ENCODE data around the gene SUPT4H1.

The SUPT4H1 gene

DNA sequence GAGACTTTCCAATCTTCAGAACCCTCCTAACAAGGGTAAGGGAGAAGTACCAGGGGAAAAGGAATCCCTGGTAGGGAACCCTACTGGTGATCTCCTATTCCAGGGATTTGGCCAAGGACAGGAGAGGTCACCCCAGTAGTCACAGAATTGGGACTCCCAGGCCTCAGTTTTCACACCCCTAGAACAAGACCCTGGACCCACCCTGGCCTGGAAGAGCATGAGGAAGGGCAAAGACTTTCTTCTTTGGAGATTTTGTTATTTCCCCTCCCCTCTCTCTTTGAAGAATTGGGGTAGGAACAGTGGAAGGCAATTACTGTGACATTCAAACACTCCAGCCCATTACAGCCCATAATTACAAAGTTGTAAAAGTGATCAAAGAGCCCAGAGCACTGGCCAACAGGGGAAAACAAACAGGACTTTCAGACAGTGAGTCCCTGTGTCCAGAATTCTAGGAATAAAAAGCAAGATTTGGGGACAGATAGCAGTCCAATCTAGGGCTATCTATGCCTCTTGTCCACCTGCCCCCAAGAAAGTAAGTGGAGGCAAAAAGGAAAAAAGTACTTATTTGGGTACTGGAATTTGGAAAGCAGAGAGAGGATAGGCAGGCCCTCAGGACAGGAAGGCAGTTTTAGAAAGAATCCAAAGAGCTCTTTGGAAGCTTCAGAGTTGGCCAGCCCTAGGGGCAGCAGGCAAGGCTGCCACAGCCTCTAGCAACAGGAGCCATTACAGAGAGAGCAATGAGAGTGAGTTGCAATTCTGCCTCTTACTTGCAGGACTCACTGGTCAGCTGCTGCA, 13.4 kb upstream of the SUPT4H1 start:
- in situ Hi-C loops (cut with MboI; ENCODE audit: low sequenced_read_pairs, unreplicated experiment), result no loop called here
- TF ChIP-seq, protein P1, sequence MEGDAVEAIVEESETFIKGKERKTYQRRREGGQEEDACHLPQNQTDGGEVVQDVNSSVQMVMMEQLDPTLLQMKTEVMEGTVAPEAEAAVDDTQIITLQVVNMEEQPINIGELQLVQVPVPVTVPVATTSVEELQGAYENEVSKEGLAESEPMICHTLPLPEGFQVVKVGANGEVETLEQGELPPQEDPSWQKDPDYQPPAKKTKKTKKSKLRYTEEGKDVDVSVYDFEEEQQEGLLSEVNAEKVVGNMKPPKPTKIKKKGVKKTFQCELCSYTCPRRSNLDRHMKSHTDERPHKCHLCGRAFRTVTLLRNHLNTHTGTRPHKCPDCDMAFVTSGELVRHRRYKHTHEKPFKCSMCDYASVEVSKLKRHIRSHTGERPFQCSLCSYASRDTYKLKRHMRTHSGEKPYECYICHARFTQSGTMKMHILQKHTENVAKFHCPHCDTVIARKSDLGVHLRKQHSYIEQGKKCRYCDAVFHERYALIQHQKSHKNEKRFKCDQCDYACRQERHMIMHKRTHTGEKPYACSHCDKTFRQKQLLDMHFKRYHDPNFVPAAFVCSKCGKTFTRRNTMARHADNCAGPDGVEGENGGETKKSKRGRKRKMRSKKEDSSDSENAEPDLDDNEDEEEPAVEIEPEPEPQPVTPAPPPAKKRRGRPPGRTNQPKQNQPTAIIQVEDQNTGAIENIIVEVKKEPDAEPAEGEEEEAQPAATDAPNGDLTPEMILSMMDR (IDR thresholded peaks at IDR 0.05; ENCODE audit: borderline replicate concordance, control extremely low read depth, extremely low read depth, insufficient read depth, missing control alignments), result no peak
- no peak for DNase-seq (ENCODE audit: low spot score)

DNA sequence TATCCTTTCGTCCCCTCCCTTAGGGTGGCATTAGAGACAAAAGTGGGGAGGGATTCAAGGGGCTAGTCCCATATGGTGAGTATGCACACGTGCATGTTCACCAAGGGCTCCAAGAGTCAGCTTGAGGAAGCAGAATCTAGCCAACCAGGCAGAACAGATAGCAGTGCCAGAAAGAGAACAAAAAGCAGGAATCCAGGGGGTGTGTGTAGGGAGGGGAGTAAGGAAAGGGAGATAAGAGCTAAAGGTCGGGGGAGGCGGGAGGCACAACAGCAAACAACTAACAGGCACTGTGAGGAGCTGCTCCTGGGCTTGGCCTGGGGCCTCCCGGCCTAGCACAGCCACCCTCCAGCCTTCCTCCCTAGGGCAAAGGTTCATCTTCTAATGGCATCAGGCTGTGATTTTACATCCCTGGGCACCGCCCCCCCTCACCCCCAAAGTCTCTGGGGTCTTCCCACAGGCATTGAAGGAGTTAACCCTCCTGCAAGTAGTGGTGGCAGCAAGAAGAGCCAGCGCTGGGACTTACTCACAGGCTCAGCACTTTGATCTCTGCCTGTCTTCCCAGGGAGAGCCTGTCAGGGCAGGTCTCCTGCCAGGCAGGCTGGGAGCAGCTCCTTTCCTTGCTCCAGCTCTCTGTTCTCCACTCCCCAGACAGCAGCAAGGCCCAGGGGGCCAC, 12.4 kb upstream of the SUPT4H1 start:
- in situ Hi-C loops (cut with MboI; ENCODE audit: low sequenced_read_pairs, unreplicated experiment), result no loop called here
- TF ChIP-seq, protein P1 (IDR thresholded peaks at IDR 0.05; ENCODE audit: borderline replicate concordance, control extremely low read depth, extremely low read depth, insufficient read depth, missing control alignments), result no peak
- DNase-seq (ENCODE audit: low spot score), result no peak

DNA sequence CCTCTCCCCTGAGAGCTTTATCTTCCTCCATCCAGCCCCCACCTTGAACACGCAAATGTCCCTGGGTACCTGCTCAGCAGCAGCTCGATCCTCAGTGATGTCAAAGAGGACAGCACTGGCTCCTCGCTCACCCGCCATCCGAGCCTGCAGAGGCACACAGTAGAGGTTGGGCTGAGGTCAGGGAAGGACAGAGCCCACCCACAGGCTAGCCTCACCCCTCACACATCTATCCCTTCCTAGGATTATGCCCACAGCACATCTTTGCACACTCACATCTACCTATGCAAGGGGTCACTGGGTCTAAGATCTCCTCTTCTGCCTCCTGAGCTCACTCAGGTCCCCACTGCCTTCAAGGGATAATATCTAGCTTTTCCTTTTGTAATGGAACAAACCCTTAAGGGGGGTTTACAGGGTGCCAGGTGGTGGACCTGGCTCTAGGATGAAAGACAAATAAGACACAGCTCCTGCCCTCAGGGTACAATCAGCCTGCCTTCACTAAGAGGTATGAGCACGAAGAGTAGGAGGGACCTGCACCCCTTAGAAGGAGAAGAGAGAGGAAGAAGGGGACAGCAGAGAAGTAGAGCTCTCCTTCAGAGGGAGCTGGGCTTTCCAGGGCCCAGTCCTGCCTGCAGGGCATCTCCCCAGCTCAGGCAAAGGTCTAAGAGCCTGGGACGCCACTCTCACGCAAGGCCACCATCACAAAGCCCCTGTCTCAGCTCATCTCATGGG, 11.6 kb upstream of the SUPT4H1 start:
- no peak for DNase-seq (ENCODE audit: low spot score)
- in situ Hi-C loops (cut with MboI; ENCODE audit: low sequenced_read_pairs, unreplicated experiment), result no loop called here
- TF ChIP-seq, protein P1 (IDR thresholded peaks at IDR 0.05; ENCODE audit: borderline replicate concordance, control extremely low read depth, extremely low read depth, insufficient read depth, missing control alignments), result no peak

DNA sequence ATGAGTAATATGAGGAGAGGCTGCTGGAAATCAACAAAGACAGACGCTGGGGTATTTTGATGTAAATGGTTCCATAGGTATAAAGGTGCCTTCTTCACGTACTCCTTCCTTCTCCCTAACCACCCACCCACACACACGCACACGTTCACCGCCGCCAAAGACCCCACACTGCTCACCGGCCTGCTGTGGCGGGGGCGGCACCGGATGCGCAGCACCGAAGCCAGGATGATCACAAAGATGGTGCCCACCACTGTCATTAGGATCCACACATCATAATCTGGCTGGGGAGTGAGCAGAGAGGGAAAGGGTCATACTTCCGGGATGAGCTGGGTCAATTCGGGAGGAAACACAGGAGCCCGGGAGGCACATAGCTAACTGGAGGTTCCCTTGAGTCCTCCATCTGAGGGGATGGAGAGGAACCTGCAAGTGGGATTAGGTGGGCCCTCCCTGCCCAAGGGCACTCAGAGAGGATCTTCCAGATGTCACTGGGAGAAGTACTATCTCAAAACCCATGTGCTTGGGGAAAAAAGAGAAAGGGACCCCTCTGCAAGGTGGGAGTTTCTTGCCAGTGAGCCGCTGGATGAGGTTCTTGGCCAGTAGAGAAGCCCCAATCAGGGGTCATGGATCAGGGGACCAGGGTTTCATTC, 10.5 kb upstream of the SUPT4H1 start:
- TF ChIP-seq, protein P1 (IDR thresholded peaks at IDR 0.05; ENCODE audit: borderline replicate concordance, control extremely low read depth, extremely low read depth, insufficient read depth, missing control alignments), result no peak
- DNase-seq (ENCODE audit: low spot score), result no peak
- in situ Hi-C loops (cut with MboI; ENCODE audit: low sequenced_read_pairs, unreplicated experiment), result no loop called here

DNA sequence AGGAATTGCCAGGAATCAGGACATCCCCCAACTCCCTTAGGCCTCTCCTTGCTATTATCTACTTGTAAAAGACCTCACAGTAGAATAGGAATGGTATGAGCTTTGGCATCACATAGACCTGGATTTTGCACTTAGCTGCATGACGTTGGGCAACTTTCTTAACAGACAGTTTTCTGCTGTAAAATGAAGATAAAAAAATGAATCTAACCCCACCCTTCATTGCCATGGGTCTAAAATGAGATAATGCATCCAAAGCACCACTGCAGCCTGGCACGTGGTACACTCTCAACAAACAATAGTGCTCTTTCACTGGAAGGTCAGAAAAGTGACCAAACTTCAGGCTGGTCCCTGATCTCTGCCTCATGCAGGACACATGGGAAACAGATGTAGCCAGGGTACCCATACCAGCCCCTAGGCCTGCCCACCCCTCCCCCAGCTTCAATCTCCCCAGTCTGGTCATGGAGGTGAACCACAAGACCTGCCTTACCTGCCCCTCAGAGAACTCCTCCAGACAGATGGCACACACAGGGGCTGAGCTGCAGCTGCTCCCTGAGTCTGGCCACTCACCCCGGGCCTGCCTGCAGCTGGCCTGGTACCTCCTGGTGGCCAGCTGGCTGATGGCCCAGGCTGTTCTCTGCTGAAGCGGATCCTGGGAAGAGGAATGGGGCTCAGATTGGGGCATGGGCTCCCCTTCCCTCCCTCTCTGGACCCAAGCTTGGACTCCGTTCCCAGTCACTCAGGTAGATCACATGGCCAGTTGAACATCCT, 8.5 kb upstream of the SUPT4H1 start:
- DNase-seq (ENCODE audit: low spot score), result no peak
- in situ Hi-C loops (cut with MboI; ENCODE audit: low sequenced_read_pairs, unreplicated experiment), result no loop called here
- TF ChIP-seq, protein P1 (IDR thresholded peaks at IDR 0.05; ENCODE audit: borderline replicate concordance, control extremely low read depth, extremely low read depth, insufficient read depth, missing control alignments), result no peak
